ENCODE measurements around the gene RET.

DNA sequence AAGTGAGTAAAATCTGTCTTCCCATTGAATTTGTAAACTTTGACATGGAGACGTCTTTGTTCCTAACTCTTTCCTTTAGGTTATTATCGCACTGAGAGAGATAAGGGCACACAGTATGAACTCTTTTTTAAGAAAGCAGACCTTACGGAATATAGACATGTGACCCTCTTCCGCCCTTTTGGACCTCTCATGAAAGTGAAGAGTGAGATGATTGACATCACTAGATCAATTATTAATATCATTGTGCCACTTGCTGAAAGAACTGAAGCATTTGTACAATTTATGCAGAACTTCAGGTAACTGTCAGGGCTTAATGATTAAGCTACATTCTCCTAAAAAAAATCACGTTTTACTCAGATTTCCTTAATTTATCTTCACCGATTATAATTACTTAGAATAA is 81.8 kb downstream of the RET start:
- TF ChIP-seq ZNF274 (IDR thresholded peaks at IDR 0.05; ENCODE audit: low read depth, low read length) (no peak), YY1 (IDR thresholded peaks at IDR 0.05; ENCODE audit: insufficient read depth, insufficient read length) (no peak)
